Thoracic aorta (tissue), 2 donors: ENCODE results near the gene HTR2B. TPM values are rescaled to one million over a fixed set of nuclear protein-coding genes. Genes with fewer than 3 reads are reported as not detected.
"Not testable (repeated sequence)": the region's sequence is repeated elsewhere in the genome, so short reads cannot be mapped to it uniquely, and the experiment has no call there.

Experiments
- ATAC-seq: fragments of 150-250 bp; one replicate; pipeline ENCODE4 v1.8.0; 2017; ENCODE audit warnings: low read depth; ENCODE audit not compliant: insufficient number of reproducible peaks, low FRiP score
- DNase-seq: peaks from one replicate; pipeline ENCODE4 v3.0.0-alpha.2; 2020; ENCODE audit warnings: low spot score
- H3K27ac ChIP-seq, 2 donors: fragments of 200-600 bp; sonication (generic); 1 replicate in 1 of 2; 2 replicates in 1 of 2; pipeline ENCODE4 v1.5.1; 2016; ENCODE audit warnings: mild to moderate bottlenecking in 2 of 2, moderate library complexity in 2 of 2
- H3K27me3 ChIP-seq: fragments of 200-600 bp; sonication (generic); replicated peaks from 2 replicates; pipeline ENCODE4 v1.6.0; 2016; ENCODE audit warnings: mild to moderate bottlenecking; ENCODE audit not compliant: insufficient read depth
- H3K36me3 ChIP-seq: fragments of 200-600 bp; sonication (generic); one replicate; pipeline ENCODE4 v1.5.1; 2016
- H3K4me1 ChIP-seq, 2 donors: fragments of 200-600 bp; sonication (generic); 1 replicate in 1 of 2; 2 replicates in 1 of 2; pipeline versions ENCODE4 v1.5.1 to v1.6.0; 2016; ENCODE audit warnings: low read depth in 2 of 2, mild to moderate bottlenecking in 1 of 2; ENCODE audit not compliant: control insufficient read depth in 1 of 2
- H3K4me3 ChIP-seq: fragments of 200-600 bp; sonication (generic); 2 replicates; pipeline ENCODE4 v1.5.1; 2016; ENCODE audit warnings: mild to moderate bottlenecking
- H3K9me3 ChIP-seq: fragments of 200-600 bp; sonication (generic); 2 replicates; pipeline ENCODE4 v1.5.1; 2016
- CTCF ChIP-seq: fragments of 200-600 bp; sonication (generic); IDR thresholded peaks from one replicate; pipeline ENCODE4 v1.5.1; 2019; ENCODE audit warnings: antibody characterized with exemption
- total RNA-seq, 2 donors: library from RNA; depleted of rRNA; stranded (reverse); fragments of >200 nt; gene quantifications; one replicate each; pipeline versions ENCODE4 v1.1.0 to v1.2.3, GENCODE V29; 2016

Gene HTR2B
- total RNA-seq, 2 donors from 2014 or later, result 2.8 to 9.2 TPM

GRCh38 chr2:231068525-231069222, 56.2 kb downstream of the HTR2B start:
- peaks cover 49% of the 10 kb centered on the region for H3K36me3 ChIP-seq
- no peaks in the 10 kb centered on the region for H3K27me3 ChIP-seq
- H3K9me3 ChIP-seq, result no peaks in the 10 kb centered on the region
- ATAC-seq, result no peak
- no peak for TF ChIP-seq CTCF
- H3K4me3 ChIP-seq, result no peak overlapping the region
- no peak overlapping the region for H3K27ac ChIP-seq
- no peak for DNase-seq
- no peaks in the 10 kb centered on the region for H3K4me1 ChIP-seq

GRCh38 chr2:231067531-231067930, 57.3 kb downstream of the HTR2B start:
- not testable (repeated sequence) for H3K27ac ChIP-seq, H3K4me1 ChIP-seq, ATAC-seq, H3K27me3 ChIP-seq, DNase-seq, H3K4me3 ChIP-seq, H3K9me3 ChIP-seq
- peaks cover 45% of the 10 kb centered on the region for H3K36me3 ChIP-seq

- H3K36me3 ChIP-seq, result peaks cover 40% of the 10 kb centered on the region
- H3K27ac ChIP-seq, result no peak overlapping the region
- no peaks in the 10 kb centered on the region for H3K4me1 ChIP-seq
- H3K9me3 ChIP-seq, result no peaks in the 10 kb centered on the region
- ATAC-seq (no peak), DNase-seq (no peak)
- H3K27me3 ChIP-seq, result no peaks in the 10 kb centered on the region
- no peak overlapping the region for H3K4me3 ChIP-seq
- no peak for TF ChIP-seq CTCF
These were observed 58.9 kb downstream of the HTR2B start for GRCh38 chr2:231065966-231066365.

GRCh38 chr2:231063347-231063746, 61.5 kb downstream of the HTR2B start:
- H3K36me3 ChIP-seq, result peaks cover 31% of the 10 kb centered on the region
- H3K9me3 ChIP-seq, result no peaks in the 10 kb centered on the region
- no peak for TF ChIP-seq CTCF

GRCh38 chr2:231062776-231063175, 62.1 kb downstream of the HTR2B start:
- no peaks in the 10 kb centered on the region for H3K27me3 ChIP-seq
- peaks cover 26% of the 10 kb centered on the region for H3K36me3 ChIP-seq
- no peak overlapping the region for H3K4me3 ChIP-seq
- ATAC-seq (no peak), DNase-seq (no peak)
- TF ChIP-seq CTCF, result no peak
- no peaks in the 10 kb centered on the region for H3K9me3 ChIP-seq
- H3K27ac ChIP-seq, result no peak overlapping the region
- H3K4me1 ChIP-seq, result peaks cover 17 to 26% of the 10 kb centered on the region in 2 donors

More at GRCh38 chr2:231063347-231063746, 61.5 kb downstream of the HTR2B start:
- Histone ChIP-seq H3K4me3 (no peak overlapping the region), H3K27ac (no peak overlapping the region), H3K4me1 (peaks cover 13 to 21% of the 10 kb centered on the region in 2 donors), H3K27me3 (no peaks in the 10 kb centered on the region)
- DNase-seq (no peak), ATAC-seq (no peak)

GRCh38 chr2:231059756-231060155, 65.1 kb downstream of the HTR2B start:
- Histone ChIP-seq H3K4me3 (no peak overlapping the region), H3K27me3 (no peaks in the 10 kb centered on the region), H3K36me3 (peaks cover 7% of the 10 kb centered on the region), H3K4me1 (peaks cover 17 to 30% of the 10 kb centered on the region in 2 donors), H3K27ac (no peak overlapping the region), H3K9me3 (no peaks in the 10 kb centered on the region)
- no peak for ATAC-seq
- TF ChIP-seq CTCF, result no peak
- no peak for DNase-seq
